HepG2 (cell line): Measurements from ENCODE around the gene KCNK15. TPM values are rescaled to one million over a fixed set of nuclear protein-coding genes. Genes with fewer than 3 reads are reported as not detected.
A peak's percentile ranks its signal among the peaks of the same experiment; 100 is the strongest.

Source experiments
- ELF3 ChIP-seq: IDR thresholded peaks from 2 replicates; pipeline ENCODE4 v1.6.1; 2016; ENCODE audit warnings: missing genetic modification reagents, missing compliant biosample characterization
- FOXC1 ChIP-seq: sonication (generic); formaldehyde crosslinking; IDR thresholded peaks from 2 replicates; pipeline ENCODE4 v1.8.0; 2022; ENCODE audit warnings: mild to moderate bottlenecking, missing genetic modification reagents, borderline replicate concordance
- FOXP1 ChIP-seq, 2 experiments: fragments of 450-650 bp in 1 of 2; IDR thresholded peaks; 2 replicates each; pipeline ENCODE4 v1.6.1; 2017 to 2018; ENCODE audit warnings: antibody characterized with exemption in 1 of 2
- KLF11 ChIP-seq: IDR thresholded peaks from 2 replicates; pipeline ENCODE4 v1.6.1; 2016; ENCODE audit warnings: missing compliant biosample characterization
- MTA1 ChIP-seq: sonication (generic); formaldehyde crosslinking; IDR thresholded peaks from 2 replicates; pipeline ENCODE4 v1.4.0; 2020; ENCODE audit warnings: missing genetic modification reagents, mild to moderate bottlenecking, borderline replicate concordance
- MXD4 ChIP-seq: IDR thresholded peaks from 2 replicates; pipeline ENCODE4 v1.6.1; 2016; ENCODE audit warnings: mild to moderate bottlenecking, missing biosample characterization, missing genetic modification reagents
- NFATC3 ChIP-seq: sonication (generic); formaldehyde crosslinking; IDR thresholded peaks from 2 replicates; pipeline ENCODE4 v1.5.1; 2020; ENCODE audit warnings: mild to moderate bottlenecking, missing genetic modification reagents
- SALL2 ChIP-seq: sonication (generic); formaldehyde crosslinking; IDR thresholded peaks from 2 replicates; pipeline ENCODE4 v1.8.1; 2023; ENCODE audit warnings: mild to moderate bottlenecking, missing genetic modification reagents, inconsistent platforms
- SIX4 ChIP-seq: sonication (generic); formaldehyde crosslinking; IDR thresholded peaks from 2 replicates; pipeline ENCODE4 v1.4.0; 2020; ENCODE audit warnings: missing genetic modification reagents
- SNRNP70 ChIP-seq: fragments of 200-400 bp; formaldehyde crosslinking; IDR thresholded peaks from 2 replicates; pipeline ENCODE4 v1.6.1; 2017; ENCODE audit warnings: mild to moderate bottlenecking, low read depth, low read length, moderate library complexity
- SP1 ChIP-seq, 2 experiments: fragments of 450-650 bp in 1 of 2; sonication (generic) in 1 of 2; formaldehyde crosslinking in 1 of 2; IDR thresholded peaks; 2 replicates each; pipeline versions ENCODE4 v1.4.0 to v1.6.1; 2016 to 2020; ENCODE audit warnings: missing genetic modification reagents in 1 of 2
- TEAD2 ChIP-seq: sonication (generic); formaldehyde crosslinking; IDR thresholded peaks from 2 replicates; pipeline ENCODE4 v1.9.0; 2021; ENCODE audit warnings: missing genetic modification reagents
- ZBTB38 ChIP-seq: sonication (generic); formaldehyde crosslinking; IDR thresholded peaks from 2 replicates; pipeline ENCODE4 v1.5.1; 2020; ENCODE audit warnings: mild to moderate bottlenecking, missing genetic modification reagents
- ZMYM2 ChIP-seq: sonication (generic); formaldehyde crosslinking; IDR thresholded peaks from 2 replicates; pipeline ENCODE4 v1.8.0; 2022; ENCODE audit warnings: mild to moderate bottlenecking, missing genetic modification reagents
- ZMYM4 ChIP-seq: sonication (generic); formaldehyde crosslinking; IDR thresholded peaks from 2 replicates; pipeline ENCODE4 v1.8.1; 2023; ENCODE audit warnings: mild to moderate bottlenecking, missing genetic modification reagents
- ZNF589 ChIP-seq: sonication (generic); formaldehyde crosslinking; conservative IDR thresholded peaks from 2 replicates; pipeline ENCODE4 v1.8.0; 2022; ENCODE audit warnings: mild to moderate bottlenecking, moderate library complexity, missing genetic modification reagents
- ZNF619 ChIP-seq: sonication (generic); formaldehyde crosslinking; IDR thresholded peaks from 2 replicates; pipeline ENCODE4 v1.4.0; 2020; ENCODE audit warnings: mild to moderate bottlenecking, missing genetic modification reagents
- ZNF773 ChIP-seq: sonication (generic); formaldehyde crosslinking; IDR thresholded peaks from 2 replicates; pipeline ENCODE4 v1.4.0; 2020; ENCODE audit warnings: missing genetic modification reagents, borderline replicate concordance
- ZSCAN21 ChIP-seq: sonication (generic); formaldehyde crosslinking; IDR thresholded peaks from 2 replicates; pipeline ENCODE4 v1.8.0; 2022; ENCODE audit warnings: mild to moderate bottlenecking, missing genetic modification reagents, moderate library complexity, borderline replicate concordance
- ZSCAN29 ChIP-seq: sonication (generic); formaldehyde crosslinking; conservative IDR thresholded peaks from 2 replicates; pipeline ENCODE4 v1.4.0; 2020; ENCODE audit warnings: mild to moderate bottlenecking, missing genetic modification reagents
- ZZZ3 ChIP-seq: sonication (generic); formaldehyde crosslinking; IDR thresholded peaks from 2 replicates; pipeline ENCODE4 v1.4.0; 2020; ENCODE audit warnings: missing genetic modification reagents, mild to moderate bottlenecking, borderline replicate concordance
- polyA plus RNA-seq, 8 experiments: library from polyadenylated mRNA; depleted of rRNA in 3 of 8; stranded (reverse) in 7 of 8; unstranded in 1 of 8; fragments of >200 nt; fragmentation: Illumina TruSeq in 4 of 8; extraction: Trizol in 4 of 8; gene quantifications; 2 replicates each; pipeline versions ENCODE4 v1.2.1 to v1.2.3, GENCODE V29; 2011 to 2016; ENCODE audit warnings: low read depth in 4 of 8, missing spikeins in 1 of 8, mixed read lengths in 1 of 8; ENCODE audit not compliant: insufficient read depth in 1 of 8
- total RNA-seq, 5 experiments: library from RNA; depleted of rRNA; stranded (reverse); fragments of >200 nt; fragmentation: Illumina TruSeq; extraction: Trizol; gene quantifications; 2 replicates each; pipeline ENCODE4 v1.2.3, GENCODE V29; 2016; ENCODE audit warnings: low read depth in 1 of 5
- TF ChIP-seq, protein P1 (sequence below): sonication (generic); formaldehyde crosslinking; IDR thresholded peaks from 2 replicates; pipeline ENCODE4 v1.5.0; 2020; ENCODE audit warnings: mild to moderate bottlenecking, missing genetic modification reagents, borderline replicate concordance
- TF ChIP-seq, protein P2 (sequence below): sonication (generic); formaldehyde crosslinking; IDR thresholded peaks from 2 replicates; pipeline ENCODE4 v1.9.0; 2022; ENCODE audit warnings: missing genetic modification reagents, mild to moderate bottlenecking, borderline replicate concordance
- TF ChIP-seq, protein P3 (sequence below): sonication (generic); formaldehyde crosslinking; IDR thresholded peaks from 2 replicates; pipeline ENCODE4 v1.4.0; 2020; ENCODE audit warnings: missing genetic modification reagents, low read depth, mild to moderate bottlenecking, borderline replicate concordance

The KCNK15 gene
- total and polyA plus RNA-seq, 2 of the 13 experiments (the other 11 are each of a cell fraction or from before 2014, with no cell fraction given): 0.03 TPM; not detected in 1

DNA sequence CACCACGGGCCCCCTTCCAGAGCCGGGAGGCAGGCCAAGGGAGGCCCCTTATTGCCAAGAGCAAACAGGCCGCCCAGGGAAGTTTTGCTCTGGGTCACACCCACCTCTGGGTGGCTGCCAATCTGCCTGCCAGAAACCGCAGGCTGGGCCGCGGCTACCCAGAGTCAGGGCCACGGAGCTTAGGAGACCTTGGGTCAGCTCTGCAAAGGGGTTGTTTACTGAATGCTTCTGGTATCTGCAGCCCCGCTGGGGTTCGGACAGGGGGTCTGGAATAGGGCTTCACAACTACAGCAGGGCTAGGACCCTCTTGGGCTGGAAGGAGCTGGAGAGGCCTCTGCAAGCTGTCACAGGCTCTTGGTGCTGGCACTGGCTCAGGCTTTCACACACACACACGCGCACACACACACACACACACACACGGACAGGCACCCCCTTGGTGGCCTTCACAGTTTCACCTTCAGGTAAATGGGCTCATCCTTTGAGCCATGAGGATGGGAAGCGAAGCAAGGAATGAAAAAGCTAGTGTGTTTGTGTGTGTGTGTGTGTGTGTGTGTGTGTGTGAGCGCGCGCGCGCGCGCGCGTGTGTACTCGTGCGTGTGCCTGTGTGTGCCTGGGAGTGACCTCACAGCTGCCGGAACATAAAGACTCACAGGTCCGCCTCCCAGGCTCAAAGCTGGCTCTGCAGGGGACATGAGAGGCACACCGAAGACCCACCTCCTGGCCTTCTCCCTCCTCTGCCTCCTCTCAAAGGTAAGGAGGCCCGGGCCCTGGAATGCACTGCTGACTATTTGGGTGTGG, 30.8 kb upstream of the KCNK15 start, which contains the start of gene CCN5 (continued):
- TF ChIP-seq, protein P1, sequence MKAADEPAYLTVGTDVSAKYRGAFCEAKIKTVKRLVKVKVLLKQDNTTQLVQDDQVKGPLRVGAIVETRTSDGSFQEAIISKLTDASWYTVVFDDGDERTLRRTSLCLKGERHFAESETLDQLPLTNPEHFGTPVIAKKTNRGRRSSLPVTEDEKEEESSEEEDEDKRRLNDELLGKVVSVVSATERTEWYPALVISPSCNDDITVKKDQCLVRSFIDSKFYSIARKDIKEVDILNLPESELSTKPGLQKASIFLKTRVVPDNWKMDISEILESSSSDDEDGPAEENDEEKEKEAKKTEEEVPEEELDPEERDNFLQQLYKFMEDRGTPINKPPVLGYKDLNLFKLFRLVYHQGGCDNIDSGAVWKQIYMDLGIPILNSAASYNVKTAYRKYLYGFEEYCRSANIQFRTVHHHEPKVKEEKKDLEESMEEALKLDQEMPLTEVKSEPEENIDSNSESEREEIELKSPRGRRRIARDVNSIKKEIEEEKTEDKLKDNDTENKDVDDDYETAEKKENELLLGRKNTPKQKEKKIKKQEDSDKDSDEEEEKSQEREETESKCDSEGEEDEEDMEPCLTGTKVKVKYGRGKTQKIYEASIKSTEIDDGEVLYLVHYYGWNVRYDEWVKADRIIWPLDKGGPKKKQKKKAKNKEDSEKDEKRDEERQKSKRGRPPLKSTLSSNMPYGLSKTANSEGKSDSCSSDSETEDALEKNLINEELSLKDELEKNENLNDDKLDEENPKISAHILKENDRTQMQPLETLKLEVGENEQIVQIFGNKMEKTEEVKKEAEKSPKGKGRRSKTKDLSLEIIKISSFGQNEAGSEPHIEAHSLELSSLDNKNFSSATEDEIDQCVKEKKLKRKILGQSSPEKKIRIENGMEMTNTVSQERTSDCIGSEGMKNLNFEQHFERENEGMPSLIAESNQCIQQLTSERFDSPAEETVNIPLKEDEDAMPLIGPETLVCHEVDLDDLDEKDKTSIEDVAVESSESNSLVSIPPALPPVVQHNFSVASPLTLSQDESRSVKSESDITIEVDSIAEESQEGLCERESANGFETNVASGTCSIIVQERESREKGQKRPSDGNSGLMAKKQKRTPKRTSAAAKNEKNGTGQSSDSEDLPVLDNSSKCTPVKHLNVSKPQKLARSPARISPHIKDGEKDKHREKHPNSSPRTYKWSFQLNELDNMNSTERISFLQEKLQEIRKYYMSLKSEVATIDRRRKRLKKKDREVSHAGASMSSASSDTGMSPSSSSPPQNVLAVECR (CRISPR knock-in tag): peak; percentile 29; the same call in 1 of the 2 replicates
- TF ChIP-seq ZNF773 (no peak), MTA1 (CRISPR knock-in tag) (no peak), MXD4 (no peak), SP1 (IDR thresholded peaks at IDR 0.05) (no peak), SP1 (CRISPR knock-in tag; IDR thresholded peaks at IDR 0.05) (no peak), ZNF589 (CRISPR knock-in tag) (no peak), ZMYM4 (CRISPR knock-in tag) (0 out of 2 replicates have a peak, but pooled peaks have one; percentile 24), KLF11 (no peak), SNRNP70 (no peak), ZSCAN21 (CRISPR knock-in tag) (no peak), FOXC1 (CRISPR knock-in tag) (0 out of 2 replicates have a peak, but pooled peaks have one; percentile 35), SIX4 (CRISPR knock-in tag) (no peak), ELF3 (CRISPR knock-in tag) (no peak), FOXP1 (IDR thresholded peaks at IDR 0.05) (no peak), FOXP1 (CRISPR knock-in tag; IDR thresholded peaks at IDR 0.05) (0 out of 2 replicates have a peak, but pooled peaks have one; percentile 27), ZSCAN29 (CRISPR knock-in tag) (no peak), ZMYM2 (CRISPR knock-in tag) (0 out of 2 replicates have a peak, but pooled peaks have one; percentile 23), ZNF619 (CRISPR knock-in tag) (no peak), NFATC3 (CRISPR knock-in tag) (no peak; the same call in 1 of the 2 replicates), ZZZ3 (CRISPR knock-in tag) (no peak), SALL2 (CRISPR knock-in tag) (no peak), ZBTB38 (CRISPR knock-in tag) (no peak), TEAD2 (no peak)
- TF ChIP-seq, protein P2, sequence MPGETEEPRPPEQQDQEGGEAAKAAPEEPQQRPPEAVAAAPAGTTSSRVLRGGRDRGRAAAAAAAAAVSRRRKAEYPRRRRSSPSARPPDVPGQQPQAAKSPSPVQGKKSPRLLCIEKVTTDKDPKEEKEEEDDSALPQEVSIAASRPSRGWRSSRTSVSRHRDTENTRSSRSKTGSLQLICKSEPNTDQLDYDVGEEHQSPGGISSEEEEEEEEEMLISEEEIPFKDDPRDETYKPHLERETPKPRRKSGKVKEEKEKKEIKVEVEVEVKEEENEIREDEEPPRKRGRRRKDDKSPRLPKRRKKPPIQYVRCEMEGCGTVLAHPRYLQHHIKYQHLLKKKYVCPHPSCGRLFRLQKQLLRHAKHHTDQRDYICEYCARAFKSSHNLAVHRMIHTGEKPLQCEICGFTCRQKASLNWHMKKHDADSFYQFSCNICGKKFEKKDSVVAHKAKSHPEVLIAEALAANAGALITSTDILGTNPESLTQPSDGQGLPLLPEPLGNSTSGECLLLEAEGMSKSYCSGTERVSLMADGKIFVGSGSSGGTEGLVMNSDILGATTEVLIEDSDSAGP: no peak
- TF ChIP-seq, protein P3, sequence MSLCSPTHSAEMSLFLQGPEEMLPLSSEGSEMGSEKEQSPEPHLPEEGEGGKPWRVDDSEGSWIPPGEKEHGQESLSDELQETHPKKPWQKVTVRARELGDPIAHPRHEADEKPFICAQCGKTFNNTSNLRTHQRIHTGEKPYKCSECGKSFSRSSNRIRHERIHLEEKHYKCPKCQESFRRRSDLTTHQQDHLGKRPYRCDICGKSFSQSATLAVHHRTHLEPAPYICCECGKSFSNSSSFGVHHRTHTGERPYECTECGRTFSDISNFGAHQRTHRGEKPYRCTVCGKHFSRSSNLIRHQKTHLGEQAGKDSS: no peak
